GM18909 (cell line): ENCODE results near the gene PPBP.
"Not testable (repeated sequence)": the region's sequence is repeated elsewhere in the genome, so short reads cannot be mapped to it uniquely, and the experiment has no call there.

Source experiments
- ATAC-seq: cut with Tn5 transposase; IDR thresholded peaks from one replicate; pipeline ENCODE4 v1.9.1; 2021; ENCODE audit warnings: mild to moderate bottlenecking; ENCODE audit not compliant: unreplicated experiment, poor library complexity

The PPBP gene

GRCh38 chr4:73998040-73999011, 10.3 kb upstream of the PPBP start, which contains the start of gene CXCL5:
Gene CXCL5, minus strand, starts transcription at chr4:73998677. Its CDS starts 96 bp downstream, at chr4:73998581.
- no peak for ATAC-seq

- no peak for ATAC-seq
Observed at GRCh38 chr4:73992050-73992449, 4.1 kb upstream of the PPBP start.

GRCh38 chr4:73991742-73992000, 3.7 kb upstream of the PPBP start:
- no peak for ATAC-seq

GRCh38 chr4:73990988-73991741, 3.2 kb upstream of the PPBP start:
- ATAC-seq, result no peak

GRCh38 chr4:73989928-73990327, 1.9 kb upstream of the PPBP start:
- ATAC-seq, result no peak

- ATAC-seq, result no peak
Observed at GRCh38 chr4:73989031-73989430, 1.0 kb upstream of the PPBP start.

- ATAC-seq, result no peak
Observed at GRCh38 chr4:73985528-73985852, 2.5 kb downstream of the PPBP start.

- no peak for ATAC-seq
Observed at GRCh38 chr4:73984736-73985527, 3.1 kb downstream of the PPBP start.

GRCh38 chr4:73981175-73981574, 6.8 kb downstream of the PPBP start:
- not testable (repeated sequence) for ATAC-seq

GRCh38 chr4:73979407-73979957, 8.5 kb downstream of the PPBP start:
- no peak for ATAC-seq

GRCh38 chr4:73978886-73979285, 9.1 kb downstream of the PPBP start:
- no peak for ATAC-seq

GRCh38 chr4:73976716-73977115, 11.3 kb downstream of the PPBP start:
- no peak for ATAC-seq

GRCh38 chr4:73976217-73976616, 11.8 kb downstream of the PPBP start:
- no peak for ATAC-seq

- ATAC-seq, result no peak
Observed at GRCh38 chr4:73974352-73974751, 13.6 kb downstream of the PPBP start.

GRCh38 chr4:73970945-73971344, 17.0 kb downstream of the PPBP start:
- ATAC-seq, result no peak

GRCh38 chr4:73970011-73970410, 18.0 kb downstream of the PPBP start:
- ATAC-seq, result no peak

- ATAC-seq, result no peak
Observed at GRCh38 chr4:73967866-73968265, 20.1 kb downstream of the PPBP start.

- ATAC-seq, result no peak
Observed at GRCh38 chr4:73964862-73965611, 23.0 kb downstream of the PPBP start.

- ATAC-seq, result no peak
Observed at GRCh38 chr4:73962724-73963123, 25.3 kb downstream of the PPBP start.

GRCh38 chr4:73959041-73959440, 28.9 kb downstream of the PPBP start:
- ATAC-seq, result not testable (repeated sequence)
